ENCODE data around the gene CCDC6. TPM values are rescaled to one million over a fixed set of nuclear protein-coding genes. Genes with fewer than 3 reads are reported as not detected.
"Not testable (repeated sequence)": the region's sequence is repeated elsewhere in the genome, so short reads cannot be mapped to it uniquely, and the experiment has no call there.

Gene CCDC6
- total RNA-seq, 1 experiment from 2014 or later, result 16.7 TPM

DNA sequence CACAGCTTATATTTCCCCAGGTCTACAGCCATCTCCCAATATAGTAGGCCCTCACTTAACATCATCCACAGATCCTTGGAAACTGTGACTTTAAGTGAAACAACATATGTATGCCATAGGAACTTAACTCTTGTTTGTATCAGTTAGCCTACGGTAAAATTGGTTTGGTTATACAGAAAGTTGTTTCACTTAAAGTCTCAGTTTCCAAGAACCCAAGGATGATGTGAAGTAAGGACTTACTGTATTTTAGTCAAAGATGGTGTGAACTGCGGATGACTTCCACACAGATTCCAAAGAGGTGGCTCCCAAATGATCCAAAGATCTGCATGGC, 96.7 kb downstream of the CCDC6 start:
- DNase-seq (ENCODE audit: low spot score), result no peak

DNA sequence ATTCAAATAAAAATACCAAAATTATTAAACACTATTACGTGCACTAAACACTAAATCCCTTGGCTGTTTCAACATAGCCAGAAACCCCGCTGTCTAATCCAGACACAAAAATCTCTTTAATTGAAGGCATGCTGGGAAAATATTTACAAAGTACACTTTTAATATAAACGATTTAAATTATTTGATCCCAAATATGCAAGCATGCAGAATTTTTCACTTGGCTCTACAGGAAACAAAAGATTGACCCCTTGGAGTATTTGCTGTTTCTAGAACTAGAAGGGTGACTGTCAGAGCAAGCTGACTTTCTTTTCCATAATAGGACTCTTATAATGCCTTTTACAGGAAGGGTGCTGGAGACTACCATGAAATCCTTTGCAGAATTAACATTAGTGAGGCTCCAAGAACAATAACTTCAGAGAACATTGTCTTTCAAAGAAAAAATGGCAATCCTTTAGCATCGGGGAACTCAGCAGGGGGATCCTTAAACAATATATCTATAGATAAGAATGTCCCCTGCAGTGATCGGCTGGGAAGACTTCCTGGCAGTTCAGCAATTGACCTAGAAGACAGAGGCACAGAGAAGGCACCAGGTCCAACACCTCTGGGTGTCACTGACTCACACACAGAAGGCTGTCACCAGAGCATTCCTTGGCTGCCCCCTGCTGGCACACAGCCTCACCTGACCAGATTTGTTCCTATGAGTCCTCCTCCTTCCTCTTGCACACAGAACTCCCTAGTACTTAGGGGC, 97.3 kb downstream of the CCDC6 start:
- DNase-seq (ENCODE audit: low spot score), result peak; percentile 76

GRCh38 chr10:59807629-59808620, 98.4 kb downstream of the CCDC6 start:
- no peak for DNase-seq (ENCODE audit: low spot score)

DNA sequence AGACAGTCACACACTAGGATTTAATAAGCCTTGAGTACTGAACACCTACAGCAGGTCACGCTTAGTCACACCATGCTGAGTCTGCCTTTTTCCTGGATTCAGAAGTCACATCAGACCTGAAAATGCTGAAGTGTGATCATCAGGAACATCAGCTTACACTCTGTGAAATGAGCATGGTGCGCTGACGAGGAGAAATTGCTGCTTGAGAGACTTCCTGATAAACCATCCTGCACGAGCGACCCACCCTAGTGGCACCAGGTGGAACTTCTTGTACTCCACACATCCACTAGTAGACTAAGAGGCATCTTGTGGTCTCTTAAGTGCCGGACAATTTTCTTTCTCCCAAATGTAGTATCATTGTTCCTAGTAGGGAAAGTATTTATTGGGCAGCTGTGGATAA, 101.3 kb downstream of the CCDC6 start:
- DNase-seq (ENCODE audit: low spot score), result peak; percentile 25

DNA sequence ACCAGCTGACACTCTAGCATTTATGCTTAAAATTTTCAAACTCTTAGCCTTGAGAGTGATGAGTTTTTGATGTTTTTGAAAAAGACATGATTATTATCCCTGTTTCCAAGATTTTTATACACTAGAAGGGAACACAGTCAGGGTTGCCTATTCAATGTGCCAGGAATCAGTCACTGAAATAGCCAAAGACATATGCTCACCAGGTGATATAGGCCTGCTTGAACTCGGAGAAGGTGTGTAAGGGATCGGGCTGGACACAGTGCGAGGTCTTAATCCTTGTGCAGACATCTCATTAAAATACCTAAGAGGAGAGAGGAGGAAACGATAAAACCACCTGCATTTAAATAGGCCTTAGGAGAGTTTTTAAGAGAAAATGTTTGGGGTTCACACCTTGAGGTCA, 102.1 kb downstream of the CCDC6 start:
- no peak for DNase-seq (ENCODE audit: low spot score)

DNA sequence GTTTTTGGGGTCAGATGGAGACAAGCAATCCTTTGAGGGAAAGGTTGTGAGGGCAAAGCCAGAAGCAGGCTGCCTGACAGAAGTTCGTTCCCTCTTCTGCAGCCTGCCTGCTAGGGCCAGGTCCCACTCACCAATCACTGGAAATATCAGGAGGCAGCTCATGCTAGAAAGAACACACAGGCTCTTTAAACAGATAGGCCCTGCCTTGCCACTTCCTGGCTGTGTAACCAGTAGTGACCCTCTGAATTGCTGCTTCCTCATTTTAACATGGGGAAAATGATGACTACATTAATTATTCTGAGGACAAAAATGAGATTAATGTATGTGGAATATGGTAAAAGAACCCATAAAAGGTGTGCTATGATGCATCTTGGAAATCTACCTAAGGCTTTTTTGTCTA, 102.6 kb downstream of the CCDC6 start:
- DNase-seq (ENCODE audit: low spot score), result no peak

- no peak for DNase-seq (ENCODE audit: low spot score)
Observed at GRCh38 chr10:59801171-59801570, 105.2 kb downstream of the CCDC6 start.

DNA sequence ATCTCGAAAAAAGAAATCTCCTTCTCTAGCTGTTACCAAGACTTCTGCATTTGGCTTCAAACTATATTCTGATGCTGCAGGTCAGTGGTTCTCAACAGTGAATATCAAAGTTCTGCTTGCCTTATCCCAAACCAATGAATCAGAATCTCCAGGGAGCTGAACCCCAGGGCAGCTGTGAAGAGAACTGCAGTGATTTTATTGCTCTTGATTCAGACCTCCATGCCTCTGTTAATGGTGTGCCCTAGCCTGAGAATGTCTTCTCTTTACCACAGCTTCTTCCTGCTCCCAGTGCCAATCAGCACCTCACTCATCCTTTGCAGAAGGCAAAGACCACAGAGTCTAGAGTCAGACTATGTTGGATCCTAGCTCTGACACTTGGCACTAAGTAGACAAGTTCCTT, 106.9 kb downstream of the CCDC6 start:
- DNase-seq (ENCODE audit: low spot score), result no peak

DNA sequence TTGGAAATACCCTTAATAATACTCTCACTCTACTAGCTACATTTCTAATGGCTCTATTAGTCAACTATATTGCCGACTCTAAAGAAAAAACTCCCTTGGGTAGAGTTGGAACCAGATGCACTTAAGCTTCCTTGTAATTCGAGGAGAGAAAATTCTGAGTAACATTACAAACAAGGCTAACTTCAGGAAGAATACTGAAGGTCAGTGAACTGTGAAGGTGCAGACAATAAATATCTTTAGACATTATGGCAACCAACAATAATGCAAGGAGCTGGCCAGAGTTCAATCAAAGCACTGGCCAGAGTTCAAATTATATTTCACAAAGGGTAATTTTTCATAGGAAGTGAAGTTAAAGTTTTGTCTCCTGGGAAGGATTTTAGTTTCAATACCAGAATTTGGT, 112.4 kb downstream of the CCDC6 start:
- DNase-seq (ENCODE audit: low spot score), result no peak

DNA sequence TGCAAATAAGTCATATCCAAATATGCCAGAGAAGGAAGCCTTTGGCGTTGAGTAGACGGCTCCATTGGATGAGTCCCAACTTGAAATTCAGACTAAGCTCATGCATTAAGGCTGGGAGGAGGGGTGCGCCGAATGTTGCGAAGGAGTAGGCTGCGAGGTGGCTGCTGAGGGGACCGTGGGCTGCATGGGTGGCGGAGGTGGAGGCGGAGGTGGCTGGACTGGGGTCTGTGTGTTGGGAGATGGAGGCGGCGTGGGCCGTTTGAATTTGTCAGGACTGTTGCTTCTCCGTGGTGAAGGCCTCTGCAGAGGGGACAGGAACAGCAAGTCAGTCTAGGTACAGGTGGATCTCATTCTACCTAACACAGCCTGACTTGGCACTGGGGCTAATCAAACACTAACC, 113.5 kb downstream of the CCDC6 start:
- no peak for DNase-seq (ENCODE audit: low spot score)

GRCh38 chr10:59791601-59792000, 114.8 kb downstream of the CCDC6 start:
- no peak for DNase-seq (ENCODE audit: low spot score)

DNA sequence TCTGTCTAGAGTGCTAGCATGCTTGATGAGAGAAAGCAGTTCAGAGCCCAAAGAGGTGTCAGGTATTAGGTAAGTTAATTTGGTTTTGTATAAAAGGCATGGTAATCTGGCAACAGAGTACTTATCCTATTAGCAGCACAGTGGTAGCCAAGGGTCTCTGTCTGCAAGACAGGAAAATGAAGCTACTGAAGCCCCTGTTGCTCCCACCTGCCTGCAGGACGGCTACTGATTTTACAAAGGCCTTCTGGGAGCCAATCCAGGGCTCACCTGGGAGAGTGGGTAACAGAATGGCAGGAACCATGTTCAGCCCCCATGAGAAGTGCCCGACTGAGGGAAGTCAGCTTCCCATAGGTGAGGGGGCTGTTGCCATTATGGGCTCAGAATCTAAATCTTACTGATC, 116.3 kb downstream of the CCDC6 start:
- not testable (repeated sequence) for DNase-seq (ENCODE audit: low spot score)

DNA sequence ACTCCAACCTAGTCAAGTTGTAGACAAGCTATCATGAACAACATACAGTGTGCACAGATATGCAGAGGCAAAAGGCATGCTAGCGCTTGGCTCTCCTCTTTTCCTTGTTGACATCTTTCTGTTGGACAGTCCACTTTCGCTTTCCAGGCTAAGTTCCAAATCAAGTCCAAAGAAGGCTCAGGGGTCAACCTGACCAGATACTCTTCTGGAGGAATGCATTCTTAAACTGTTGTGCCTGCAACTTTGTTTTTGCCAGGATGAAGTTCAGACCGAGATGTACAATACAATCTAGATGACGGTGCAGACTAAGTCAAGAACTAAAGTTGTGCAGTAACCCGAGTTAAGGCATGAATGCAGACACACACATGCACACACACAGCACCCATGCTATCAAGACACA, 117.4 kb downstream of the CCDC6 start:
- DNase-seq (ENCODE audit: low spot score), result not testable (repeated sequence)

GRCh38 chr10:59787032-59787431, 119.3 kb downstream of the CCDC6 start:
- DNase-seq (ENCODE audit: low spot score), result not testable (repeated sequence)

GRCh38 chr10:59785476-59785875, 120.9 kb downstream of the CCDC6 start:
- not testable (repeated sequence) for DNase-seq (ENCODE audit: low spot score)

DNA sequence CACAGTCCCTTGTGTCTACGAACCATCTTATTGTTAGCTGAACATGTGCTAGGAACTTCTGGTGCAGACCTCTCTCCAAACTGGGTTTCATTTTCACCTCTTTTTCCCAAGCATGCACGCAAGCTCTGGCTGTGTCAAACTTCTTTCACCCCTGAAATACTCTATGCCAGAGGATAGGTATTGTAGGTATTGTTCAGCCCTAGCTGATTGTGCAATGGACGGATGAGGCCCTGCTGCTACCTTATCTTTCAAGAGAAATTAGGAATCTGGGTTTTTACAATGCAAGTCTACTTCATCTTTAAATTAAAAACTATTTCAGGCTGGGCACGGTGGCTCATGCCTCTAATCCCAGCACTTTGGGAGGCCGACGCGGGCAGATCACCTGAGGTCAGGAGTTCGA, 124.8 kb downstream of the CCDC6 start:
- DNase-seq (ENCODE audit: low spot score), result no peak

GRCh38 chr10:59779756-59780533, 126.4 kb downstream of the CCDC6 start:
- no peak for DNase-seq (ENCODE audit: low spot score)

- no peak for DNase-seq (ENCODE audit: low spot score)
Observed at GRCh38 chr10:59774451-59774850, 131.9 kb downstream of the CCDC6 start.

DNA sequence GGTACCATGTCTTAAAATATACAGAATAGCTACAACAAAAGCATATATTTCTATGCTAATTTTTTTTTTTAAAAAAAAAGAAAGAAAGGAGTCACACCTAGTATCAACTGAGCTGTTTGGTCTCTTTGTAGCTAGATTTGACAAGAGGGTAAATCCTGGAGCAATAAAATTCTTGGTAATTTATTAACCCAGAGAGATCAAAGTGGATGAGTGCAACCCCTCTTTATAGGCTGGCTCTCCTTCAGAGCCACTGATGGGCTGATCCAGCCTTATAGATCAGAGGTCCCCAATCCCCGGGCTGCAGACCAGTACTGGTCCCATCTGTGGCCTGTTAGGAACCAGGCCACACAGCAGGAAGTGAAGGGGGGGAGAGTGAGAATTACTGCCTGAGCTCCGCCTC, 133.3 kb downstream of the CCDC6 start:
- DNase-seq (ENCODE audit: low spot score), result no peak

DNA sequence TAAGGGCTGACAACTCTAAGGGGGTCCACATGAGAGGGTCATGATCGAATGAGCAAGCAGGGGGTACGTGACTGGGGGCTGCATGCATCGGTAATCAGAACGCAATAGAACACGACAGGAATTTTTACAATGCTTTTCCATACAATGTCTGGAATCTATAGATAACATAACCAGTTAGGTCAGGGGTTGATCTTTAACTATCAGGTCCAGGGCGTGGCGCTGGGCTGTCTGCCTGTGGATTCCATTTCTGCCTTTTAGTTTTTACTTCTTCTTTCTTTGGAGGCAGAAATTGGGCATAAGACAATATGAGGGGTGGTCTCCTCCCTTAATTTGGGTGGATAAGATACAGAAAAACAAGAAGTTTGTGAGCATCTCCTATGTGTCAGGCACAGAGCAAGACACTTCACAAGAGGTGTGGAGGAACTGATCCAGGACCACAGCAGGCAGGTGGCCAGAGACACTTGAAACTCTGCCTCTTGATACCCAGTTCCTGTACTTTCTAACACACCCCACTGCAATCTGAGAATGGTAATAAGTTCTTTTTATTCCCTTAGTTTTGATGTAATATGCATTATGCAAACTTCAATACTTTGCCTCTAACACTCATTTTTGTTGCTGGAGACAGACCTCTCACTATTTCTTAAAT, 135.1 kb downstream of the CCDC6 start:
- no peak for DNase-seq (ENCODE audit: low spot score)

DNA sequence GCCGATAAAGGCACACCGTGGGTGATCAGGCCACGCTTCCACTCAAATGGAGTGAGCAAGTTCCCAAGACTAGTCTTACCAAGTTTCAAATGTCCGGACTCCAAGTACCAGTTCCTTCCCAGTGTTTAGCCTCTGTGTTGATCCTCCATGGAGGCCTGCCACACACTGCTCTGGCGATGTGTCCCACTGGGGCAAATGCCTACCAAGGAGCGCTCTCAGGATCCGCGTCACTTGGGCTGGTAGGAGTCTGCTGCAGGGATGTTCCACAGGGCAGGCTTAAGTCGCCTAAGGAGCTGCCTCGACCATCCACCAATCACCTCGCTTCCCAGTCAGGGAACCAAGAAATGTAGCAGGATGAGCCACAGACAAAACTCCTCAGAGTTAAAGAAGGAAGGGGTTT, 135.7 kb downstream of the CCDC6 start:
- no peak for DNase-seq (ENCODE audit: low spot score)

- no peak for DNase-seq (ENCODE audit: low spot score)
Observed at GRCh38 chr10:59762505-59762904, 143.9 kb downstream of the CCDC6 start.
